ENCODE data around the gene CREB3L2. TPM values are rescaled to one million over a fixed set of nuclear protein-coding genes. Genes with fewer than 3 reads are reported as not detected.

The CREB3L2 gene
- total and polyA plus RNA-seq, 2 donors = 3.4 to 6.6 TPM

GRCh38 chr7:137948845-137949330 is 53.0 kb downstream of the CREB3L2 start:
- no peak overlapping the region for H3K4me3 ChIP-seq (ENCODE audit: low read length in 2 of 2)
- no peaks in the 10 kb centered on the region for H3K27me3 ChIP-seq (ENCODE audit: control insufficient read depth in 2 of 2, insufficient read depth in 1 of 2, low read length in 1 of 2)
- no peaks in the 10 kb centered on the region for H3K4me1 ChIP-seq (ENCODE audit: control insufficient read depth in 2 of 2, insufficient read depth in 2 of 2, low read length in 2 of 2)
- H3K9me3 ChIP-seq (ENCODE audit: control insufficient read depth in 2 of 2, insufficient read depth in 1 of 2, low read length in 1 of 2) = no peaks in the 10 kb centered on the region
- H3K36me3 ChIP-seq (ENCODE audit: control insufficient read depth in 2 of 2, insufficient read depth in 2 of 2, low read length in 1 of 2) = no peaks in the 10 kb centered on the region
- WGBS = 98% methylated on average over 6 of the region's 6 CpGs
- DNase-seq (ENCODE audit: low read depth in 6 of 9, low spot score in 9 of 9) = no peak
- no peak overlapping the region for H3K27ac ChIP-seq (ENCODE audit: low read depth in 1 of 2, low read length in 1 of 2)

DNA sequence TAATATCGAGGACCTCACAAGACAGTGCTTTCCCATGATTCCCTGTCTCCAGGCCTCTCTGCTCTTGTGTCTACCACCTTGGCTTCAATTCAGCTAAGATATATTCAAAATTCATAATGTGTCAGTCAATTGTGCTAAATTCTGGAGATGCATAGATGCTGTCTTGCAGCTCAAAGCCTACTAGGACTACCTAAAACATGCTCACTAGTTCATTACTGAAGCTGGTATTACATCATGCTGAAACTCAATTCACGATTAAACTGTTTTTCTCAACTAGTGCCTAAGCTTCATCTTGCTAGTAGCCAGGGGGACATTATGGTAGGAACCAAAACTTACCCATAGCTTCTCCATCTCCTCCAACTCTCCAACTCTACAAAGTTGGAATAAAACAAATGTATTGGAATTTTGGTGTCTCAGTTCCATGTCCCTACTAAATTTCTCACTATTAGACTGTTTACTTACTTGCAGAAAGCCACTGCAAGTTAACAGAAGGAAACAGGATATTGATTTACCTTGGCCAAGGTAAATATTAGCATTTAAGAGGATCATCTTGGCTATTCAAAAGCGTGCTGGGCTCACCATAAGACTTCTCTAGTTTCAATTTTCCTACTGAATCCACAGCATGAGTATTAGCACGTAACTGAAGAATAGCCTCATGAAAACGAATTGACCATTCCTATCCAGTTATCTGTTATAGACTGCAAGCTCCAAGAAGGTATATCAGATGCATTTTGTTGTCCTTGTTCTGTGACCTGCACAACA is 53.6 kb downstream of the CREB3L2 start:
- no peak overlapping the region for H3K4me3 ChIP-seq (ENCODE audit: low read length in 2 of 2)
- H3K36me3 ChIP-seq (ENCODE audit: control insufficient read depth in 2 of 2, insufficient read depth in 2 of 2, low read length in 1 of 2) = no peaks in the 10 kb centered on the region
- no peak for DNase-seq (ENCODE audit: low read depth in 6 of 9, low spot score in 9 of 9)
- no peaks in the 10 kb centered on the region for H3K9me3 ChIP-seq (ENCODE audit: control insufficient read depth in 2 of 2, insufficient read depth in 1 of 2, low read length in 1 of 2)
- H3K4me1 ChIP-seq (ENCODE audit: control insufficient read depth in 2 of 2, insufficient read depth in 2 of 2, low read length in 2 of 2) = no peaks in the 10 kb centered on the region
- H3K27me3 ChIP-seq (ENCODE audit: control insufficient read depth in 2 of 2, insufficient read depth in 1 of 2, low read length in 1 of 2) = no peaks in the 10 kb centered on the region
- WGBS = 88% methylated on average over 5 of the region's 5 CpGs
- no peak overlapping the region for H3K27ac ChIP-seq (ENCODE audit: low read depth in 1 of 2, low read length in 1 of 2)

- Histone ChIP-seq H3K27ac (ENCODE audit: low read depth in 1 of 2, low read length in 1 of 2) (no peak overlapping the region), H3K36me3 (ENCODE audit: control insufficient read depth in 2 of 2, insufficient read depth in 2 of 2, low read length in 1 of 2) (no peaks in the 10 kb centered on the region), H3K4me1 (ENCODE audit: control insufficient read depth in 2 of 2, insufficient read depth in 2 of 2, low read length in 2 of 2) (no peaks in the 10 kb centered on the region), H3K9me3 (ENCODE audit: control insufficient read depth in 2 of 2, insufficient read depth in 1 of 2, low read length in 1 of 2) (no peaks in the 10 kb centered on the region), H3K27me3 (ENCODE audit: control insufficient read depth in 2 of 2, insufficient read depth in 1 of 2, low read length in 1 of 2) (no peaks in the 10 kb centered on the region), H3K4me3 (ENCODE audit: low read length in 2 of 2) (no peak overlapping the region)
- no peak for DNase-seq (ENCODE audit: low read depth in 6 of 9, low spot score in 9 of 9)
- WGBS = 92% methylated on average over 7 of the region's 7 CpGs
Measured at GRCh38 chr7:137947046-137947445, 54.8 kb downstream of the CREB3L2 start.

DNA sequence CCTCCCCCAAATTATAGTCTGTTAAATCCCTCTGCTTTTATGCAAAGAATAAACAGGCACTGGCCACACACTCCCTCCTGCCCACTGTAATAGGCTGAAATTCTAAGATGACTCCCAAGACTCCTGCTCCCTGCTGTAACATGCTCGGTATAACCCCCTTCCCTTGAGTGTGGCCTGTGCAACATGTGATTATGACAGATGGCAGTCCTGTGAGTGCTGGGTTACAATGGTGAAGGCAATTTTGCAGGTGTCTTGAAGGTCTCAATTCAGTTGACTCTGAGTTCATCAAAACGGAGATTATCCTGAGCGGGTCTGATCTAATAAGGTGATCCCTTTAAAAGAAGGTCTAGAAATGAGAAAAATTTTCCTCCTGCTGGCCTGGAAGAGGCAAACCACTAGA is 55.9 kb downstream of the CREB3L2 start:
- Histone ChIP-seq H3K9me3 (ENCODE audit: control insufficient read depth in 2 of 2, insufficient read depth in 1 of 2, low read length in 1 of 2) (no peaks in the 10 kb centered on the region), H3K36me3 (ENCODE audit: control insufficient read depth in 2 of 2, insufficient read depth in 2 of 2, low read length in 1 of 2) (no peaks in the 10 kb centered on the region), H3K4me1 (ENCODE audit: control insufficient read depth in 2 of 2, insufficient read depth in 2 of 2, low read length in 2 of 2) (no peaks in the 10 kb centered on the region), H3K27me3 (ENCODE audit: control insufficient read depth in 2 of 2, insufficient read depth in 1 of 2, low read length in 1 of 2) (no peaks in the 10 kb centered on the region), H3K4me3 (ENCODE audit: low read length in 2 of 2) (no peak overlapping the region), H3K27ac (ENCODE audit: low read depth in 1 of 2, low read length in 1 of 2) (no peak overlapping the region)
- WGBS = 93% methylated on average over 3 of the region's 3 CpGs
- DNase-seq (ENCODE audit: low read depth in 6 of 9, low spot score in 9 of 9) = no peak

DNA sequence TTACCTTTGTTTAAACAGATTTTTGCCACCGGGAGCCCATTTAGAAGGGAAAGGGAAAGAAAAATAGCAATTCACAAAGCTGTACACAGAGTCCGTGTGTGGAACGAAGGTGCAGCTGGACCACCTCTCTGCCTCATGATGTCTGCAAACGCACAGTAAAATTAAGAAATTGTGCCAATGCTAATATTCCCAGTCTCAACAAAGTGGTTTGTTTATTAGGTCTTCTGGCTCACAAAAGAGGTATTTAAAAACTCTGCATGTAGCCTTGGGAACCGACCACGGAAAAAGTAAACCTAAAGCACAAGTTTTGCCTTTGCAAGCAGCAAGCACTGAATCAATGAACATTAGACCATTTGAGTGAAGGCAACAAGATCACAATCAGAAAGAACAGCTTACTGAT is 57.7 kb downstream of the CREB3L2 start:
- peaks cover 0 to 2% of the 10 kb centered on the region in 2 donors for H3K4me1 ChIP-seq (ENCODE audit: control insufficient read depth in 2 of 2, insufficient read depth in 2 of 2, low read length in 2 of 2)
- no peaks in the 10 kb centered on the region for H3K36me3 ChIP-seq (ENCODE audit: control insufficient read depth in 2 of 2, insufficient read depth in 2 of 2, low read length in 1 of 2)
- no peaks in the 10 kb centered on the region for H3K9me3 ChIP-seq (ENCODE audit: control insufficient read depth in 2 of 2, insufficient read depth in 1 of 2, low read length in 1 of 2)
- WGBS = 98% methylated on average over 6 of the region's 6 CpGs
- no peak overlapping the region for H3K4me3 ChIP-seq (ENCODE audit: low read length in 2 of 2)
- no peak for DNase-seq (ENCODE audit: low read depth in 6 of 9, low spot score in 9 of 9)
- no peaks in the 10 kb centered on the region for H3K27me3 ChIP-seq (ENCODE audit: control insufficient read depth in 2 of 2, insufficient read depth in 1 of 2, low read length in 1 of 2)
- H3K27ac ChIP-seq (ENCODE audit: low read depth in 1 of 2, low read length in 1 of 2) = no peak overlapping the region

- no peak for DNase-seq (ENCODE audit: low read depth in 6 of 9, low spot score in 9 of 9)
- H3K4me1 ChIP-seq (ENCODE audit: control insufficient read depth in 2 of 2, insufficient read depth in 2 of 2, low read length in 2 of 2) = peaks cover 0 to 2% of the 10 kb centered on the region in 2 donors
- no peaks in the 10 kb centered on the region for H3K36me3 ChIP-seq (ENCODE audit: control insufficient read depth in 2 of 2, insufficient read depth in 2 of 2, low read length in 1 of 2)
- H3K9me3 ChIP-seq (ENCODE audit: control insufficient read depth in 2 of 2, insufficient read depth in 1 of 2, low read length in 1 of 2) = no peaks in the 10 kb centered on the region
- WGBS = 98% methylated on average over 2 of the region's 2 CpGs
- no peak overlapping the region for H3K27ac ChIP-seq (ENCODE audit: low read depth in 1 of 2, low read length in 1 of 2)
- no peaks in the 10 kb centered on the region for H3K27me3 ChIP-seq (ENCODE audit: control insufficient read depth in 2 of 2, insufficient read depth in 1 of 2, low read length in 1 of 2)
- no peak overlapping the region for H3K4me3 ChIP-seq (ENCODE audit: low read length in 2 of 2)
Measured at GRCh38 chr7:137943132-137943551, 58.7 kb downstream of the CREB3L2 start.

- no peaks in the 10 kb centered on the region for H3K9me3 ChIP-seq (ENCODE audit: control insufficient read depth in 2 of 2, insufficient read depth in 1 of 2, low read length in 1 of 2)
- no peaks in the 10 kb centered on the region for H3K27me3 ChIP-seq (ENCODE audit: control insufficient read depth in 2 of 2, insufficient read depth in 1 of 2, low read length in 1 of 2)
- H3K27ac ChIP-seq (ENCODE audit: low read depth in 1 of 2, low read length in 1 of 2) = no peak overlapping the region
- peaks cover 0 to 2% of the 10 kb centered on the region in 2 donors for H3K4me1 ChIP-seq (ENCODE audit: control insufficient read depth in 2 of 2, insufficient read depth in 2 of 2, low read length in 2 of 2)
- no peak for DNase-seq (ENCODE audit: low read depth in 6 of 9, low spot score in 9 of 9)
- no peak overlapping the region for H3K4me3 ChIP-seq (ENCODE audit: low read length in 2 of 2)
- WGBS = 94% methylated on average over 4 of the region's 4 CpGs
- no peaks in the 10 kb centered on the region for H3K36me3 ChIP-seq (ENCODE audit: control insufficient read depth in 2 of 2, insufficient read depth in 2 of 2, low read length in 1 of 2)
Measured at GRCh38 chr7:137942484-137943115, 59.3 kb downstream of the CREB3L2 start.

- no peaks in the 10 kb centered on the region for H3K36me3 ChIP-seq (ENCODE audit: control insufficient read depth in 2 of 2, insufficient read depth in 2 of 2, low read length in 1 of 2)
- H3K4me1 ChIP-seq (ENCODE audit: control insufficient read depth in 2 of 2, insufficient read depth in 2 of 2, low read length in 2 of 2) = peaks cover 3 to 6% of the 10 kb centered on the region in 2 donors
- H3K4me3 ChIP-seq (ENCODE audit: low read length in 2 of 2) = no peak overlapping the region
- no peaks in the 10 kb centered on the region for H3K27me3 ChIP-seq (ENCODE audit: control insufficient read depth in 2 of 2, insufficient read depth in 1 of 2, low read length in 1 of 2)
- H3K9me3 ChIP-seq (ENCODE audit: control insufficient read depth in 2 of 2, insufficient read depth in 1 of 2, low read length in 1 of 2) = no peaks in the 10 kb centered on the region
- H3K27ac ChIP-seq (ENCODE audit: low read depth in 1 of 2, low read length in 1 of 2) = no peak overlapping the region
- WGBS = 91% methylated on average over 11 of the region's 11 CpGs
- no peak for DNase-seq (ENCODE audit: low read depth in 6 of 9, low spot score in 9 of 9)
Measured at GRCh38 chr7:137940656-137941518, 61.0 kb downstream of the CREB3L2 start.

- no peaks in the 10 kb centered on the region for H3K9me3 ChIP-seq (ENCODE audit: control insufficient read depth in 2 of 2, insufficient read depth in 1 of 2, low read length in 1 of 2)
- no peak overlapping the region for H3K27ac ChIP-seq (ENCODE audit: low read depth in 1 of 2, low read length in 1 of 2)
- H3K4me1 ChIP-seq (ENCODE audit: control insufficient read depth in 2 of 2, insufficient read depth in 2 of 2, low read length in 2 of 2) = peaks cover 3 to 11% of the 10 kb centered on the region in 2 donors
- H3K36me3 ChIP-seq (ENCODE audit: control insufficient read depth in 2 of 2, insufficient read depth in 2 of 2, low read length in 1 of 2) = no peaks in the 10 kb centered on the region
- H3K4me3 ChIP-seq (ENCODE audit: low read length in 2 of 2) = no peak overlapping the region
- no peaks in the 10 kb centered on the region for H3K27me3 ChIP-seq (ENCODE audit: control insufficient read depth in 2 of 2, insufficient read depth in 1 of 2, low read length in 1 of 2)
- no peak for DNase-seq (ENCODE audit: low read depth in 6 of 9, low spot score in 9 of 9)
- 94% methylated on average over 1 of the region's 1 CpG for WGBS
Measured at GRCh38 chr7:137940218-137940617, 61.7 kb downstream of the CREB3L2 start.

Data from thymus (tissue), 11 donors.